HepG2 (cell line): ENCODE measurements around the gene GSTK1. TPM values are rescaled to one million over a fixed set of nuclear protein-coding genes. Genes with fewer than 3 reads are reported as not detected.

Source experiments
- ATAC-seq: fragments of 200-7000 bp; cut with Tn5 transposase; 3 replicates; pipeline ENCODE4 v1.9.1; 2020; ENCODE audit warnings: mild to moderate bottlenecking, moderate library complexity
- BruUV-seq: library from RNA; stranded (reverse); fragments of 400-500 nt; replicated peaks from 2 replicates; lab custom pipeline; 2021; lab: Mats Ljungman, UMichigan
- CTCF ChIA-PET: fragments of 300-600 bp; formaldehyde crosslinking; extraction: SDS; loops from one replicate; lab custom pipeline; 2021; ENCODE audit warnings: low total read pairs, inconsistent platforms, low intra/inter-chr PET ratio; lab: Yijun Ruan, JAX
- POLR2A ChIA-PET: fragments of 350-600 bp; sonication (Branson Sonifier 250); formaldehyde crosslinking; loops from one replicate; lab custom pipeline; 2020; ENCODE audit warnings: antibody characterized with exemption, inconsistent platforms; lab: Yijun Ruan, JAX
- DNase-seq: peaks from one replicate; pipeline ENCODE4 v3.0.0-alpha.2; 2015; ENCODE audit warnings: low spot score
- FAIRE-seq: peaks from 3 replicates; lab custom pipeline; 2011; peaks lifted over from hg19 to GRCh38; lab: Jason Lieb, UNC
- H2AFZ ChIP-seq: one replicate; pipeline ENCODE4 v1.6.1; 2011; ENCODE audit warnings: low read length, inconsistent platforms
- H3K27ac ChIP-seq: fragments of 300-600 bp; 3 replicates; pipeline ENCODE4 v1.8.0; 2011; ENCODE audit warnings: mixed run types, mild to moderate bottlenecking, mixed read lengths, low read length, inconsistent platforms; ENCODE audit not compliant: insufficient read depth; ENCODE audit errors: extremely low read length
- H3K27me3 ChIP-seq, 2 experiments: fragments of 200-600 bp in 1 of 2; 2 replicates in 1 of 2; 3 replicates in 1 of 2; pipeline versions ENCODE4 v1.6.0 to v1.8.0; 2011; ENCODE audit warnings: low read length in 2 of 2, mild to moderate bottlenecking in 2 of 2, moderate library complexity in 2 of 2, inconsistent platforms in 1 of 2; ENCODE audit not compliant: insufficient read depth in 2 of 2, control insufficient read depth in 1 of 2
- H3K36me3 ChIP-seq, 2 experiments: fragments of 200-600 bp in 1 of 2; replicated peaks in 1 of 2; 2 replicates in 1 of 2; 3 replicates in 1 of 2; pipeline versions ENCODE4 v1.5.1 to v1.8.0; 2011; ENCODE audit warnings: low read length in 2 of 2, inconsistent platforms in 1 of 2; ENCODE audit not compliant: insufficient read depth in 2 of 2, control insufficient read depth in 1 of 2
- H3K4me1 ChIP-seq: 2 replicates; pipeline ENCODE4 v1.5.1; 2012; ENCODE audit warnings: low read length, inconsistent platforms; ENCODE audit not compliant: insufficient read depth
- H3K4me2 ChIP-seq: 2 replicates; pipeline ENCODE4 v1.6.0; 2011; ENCODE audit warnings: low read depth, low read length, inconsistent platforms
- H3K4me3 ChIP-seq, 3 experiments: fragments of 200-600 bp in 1 of 3; sonication (generic), shearing (Covaris generic) in 1 of 3; replicated peaks in 1 of 3; 2 replicates each; pipeline ENCODE4 v1.5.1; 2011 to 2016; ENCODE audit warnings: low read length in 3 of 3, inconsistent platforms in 2 of 3, low read depth in 2 of 3, mild to moderate bottlenecking in 2 of 3, control low read depth in 1 of 3, mixed read lengths in 1 of 3; ENCODE audit not compliant: insufficient read depth in 1 of 3
- H3K79me2 ChIP-seq: one replicate; pipeline ENCODE4 v1.6.1; 2011; ENCODE audit warnings: low read length, inconsistent platforms; ENCODE audit not compliant: insufficient read depth
- H3K9ac ChIP-seq: 2 replicates; pipeline ENCODE4 v1.6.0; 2011; ENCODE audit warnings: mild to moderate bottlenecking, low read depth, low read length, inconsistent platforms; ENCODE audit not compliant: insufficient read depth
- H3K9me3 ChIP-seq: 2 replicates; pipeline ENCODE4 v1.5.1; 2012; ENCODE audit warnings: mild to moderate bottlenecking, low read length
- H4K20me1 ChIP-seq: 2 replicates; pipeline ENCODE4 v1.6.0; 2011; ENCODE audit warnings: inconsistent platforms, mild to moderate bottlenecking, low read length, moderate library complexity; ENCODE audit not compliant: insufficient read depth
- DNMT3B ChIP-seq: conservative IDR thresholded peaks from 2 replicates; pipeline ENCODE4 v1.6.1; 2016; ENCODE audit warnings: missing biosample characterization, control low read depth
- FOXC1 ChIP-seq: sonication (generic); formaldehyde crosslinking; IDR thresholded peaks from 2 replicates; pipeline ENCODE4 v1.8.0; 2022; ENCODE audit warnings: mild to moderate bottlenecking, missing genetic modification reagents, borderline replicate concordance
- GATAD2A ChIP-seq: IDR thresholded peaks from 2 replicates; pipeline ENCODE4 v1.6.1; 2016
- HOXA7 ChIP-seq: sonication (generic); formaldehyde crosslinking; IDR thresholded peaks from 2 replicates; pipeline ENCODE4 v1.8.1; 2022; ENCODE audit warnings: mild to moderate bottlenecking, missing genetic modification reagents, moderate library complexity
- NBN ChIP-seq: fragments of 450-650 bp; conservative IDR thresholded peaks from 2 replicates; pipeline ENCODE4 v1.6.1; 2017
- PPARG ChIP-seq: conservative IDR thresholded peaks from 2 replicates; pipeline ENCODE4 v1.6.1; 2016; ENCODE audit warnings: missing biosample characterization, missing genetic modification reagents
- RNF2 ChIP-seq: fragments of 450-650 bp; conservative IDR thresholded peaks from 2 replicates; pipeline ENCODE4 v1.6.1; 2016; ENCODE audit warnings: low read depth
- SIN3A ChIP-seq: IDR thresholded peaks from 2 replicates; pipeline ENCODE4 v1.6.1; 2011; ENCODE audit warnings: low read depth, mild to moderate bottlenecking, control low read depth, low read length, borderline replicate concordance
- SP140L ChIP-seq: sonication (generic); formaldehyde crosslinking; IDR thresholded peaks from 2 replicates; pipeline ENCODE4 v1.4.0; 2020; ENCODE audit warnings: missing genetic modification reagents, borderline replicate concordance
- TBX3 ChIP-seq: fragments of 450-650 bp; IDR thresholded peaks from 2 replicates; pipeline ENCODE4 v1.6.1; 2017; ENCODE audit warnings: antibody characterized with exemption, mild to moderate bottlenecking, inconsistent platforms, borderline replicate concordance
- ZFY ChIP-seq: sonication (generic); formaldehyde crosslinking; IDR thresholded peaks from 2 replicates; pipeline ENCODE4 v1.4.0; 2020; ENCODE audit warnings: missing genetic modification reagents
- ZNF17 ChIP-seq: sonication (generic); formaldehyde crosslinking; IDR thresholded peaks from 2 replicates; pipeline ENCODE4 v1.5.0; 2020; ENCODE audit warnings: mild to moderate bottlenecking, missing genetic modification reagents
- ZNF292 ChIP-seq: sonication (generic); formaldehyde crosslinking; IDR thresholded peaks from 2 replicates; pipeline ENCODE4 v1.8.1; 2022; ENCODE audit warnings: mild to moderate bottlenecking, low read depth, missing genetic modification reagents, borderline replicate concordance
- ZNF564 ChIP-seq: sonication (generic); formaldehyde crosslinking; IDR thresholded peaks from 2 replicates; pipeline ENCODE4 v1.8.1; 2023; ENCODE audit warnings: mild to moderate bottlenecking, missing genetic modification reagents
- ZNF678 ChIP-seq: sonication (generic); formaldehyde crosslinking; IDR thresholded peaks from 2 replicates; pipeline ENCODE4 v1.4.0; 2020; ENCODE audit warnings: mild to moderate bottlenecking, missing genetic modification reagents
- WGBS: methylation state at CpG from one replicate; pipeline ENCODE4 v1.1.6; 2017; ENCODE audit warnings: low lambda C conversion rate; 5-methylcytosine and 5-hydroxymethylcytosine counted together
- in situ Hi-C: cut with HindIII; loops from 2 replicates; pipeline ENCODE4 v1.10.0; 2017; ENCODE audit warnings: low pct_unique_long_range_greater_than_20kb; ENCODE audit not compliant: extremely low pct_ligation_motif_present
- intact Hi-C: fragments of 100-400 bp; cut with micrococcal nuclease; formaldehyde crosslinking; loops from one replicate; pipeline ENCODE4 v1.10.0; 2022; ENCODE audit not compliant: unreplicated experiment
- polyA plus RNA-seq, 8 experiments: library from polyadenylated mRNA; depleted of rRNA in 3 of 8; stranded (reverse) in 7 of 8; unstranded in 1 of 8; fragments of >200 nt; fragmentation: Illumina TruSeq in 4 of 8; extraction: Trizol in 4 of 8; gene quantifications; 2 replicates each; pipeline versions ENCODE4 v1.2.1 to v1.2.3, GENCODE V29; 2011 to 2016; ENCODE audit warnings: low read depth in 4 of 8, missing spikeins in 1 of 8, mixed read lengths in 1 of 8; ENCODE audit not compliant: insufficient read depth in 1 of 8
- total RNA-seq, 5 experiments: library from RNA; depleted of rRNA; stranded (reverse); fragments of >200 nt; fragmentation: Illumina TruSeq; extraction: Trizol; gene quantifications; 2 replicates each; pipeline ENCODE4 v1.2.3, GENCODE V29; 2016; ENCODE audit warnings: low read depth in 1 of 5
- TF ChIP-seq, protein P1 (sequence below): sonication (generic); formaldehyde crosslinking; IDR thresholded peaks from 2 replicates; pipeline ENCODE4 v1.4.0; 2020; ENCODE audit warnings: mild to moderate bottlenecking, missing genetic modification reagents
- TF ChIP-seq, protein P2 (sequence below): sonication (generic); formaldehyde crosslinking; IDR thresholded peaks from 2 replicates; pipeline ENCODE4 v1.5.0; 2020; ENCODE audit warnings: missing genetic modification reagents
- TF ChIP-seq, protein P3 (sequence below): sonication (generic); formaldehyde crosslinking; IDR thresholded peaks from 2 replicates; pipeline ENCODE4 v1.4.0; 2020; ENCODE audit warnings: mild to moderate bottlenecking, missing genetic modification reagents
- TF ChIP-seq, protein P4 (sequence below): sonication (generic); formaldehyde crosslinking; IDR thresholded peaks from 2 replicates; pipeline ENCODE4 v1.4.0; 2020; ENCODE audit warnings: low read depth, mild to moderate bottlenecking, missing genetic modification reagents

GSTK1 gene
- total and polyA plus RNA-seq, 2 of the 13 experiments (the other 11 are each of a cell fraction or from before 2014, with no cell fraction given) = 64.6 to 92.1 TPM

DNA sequence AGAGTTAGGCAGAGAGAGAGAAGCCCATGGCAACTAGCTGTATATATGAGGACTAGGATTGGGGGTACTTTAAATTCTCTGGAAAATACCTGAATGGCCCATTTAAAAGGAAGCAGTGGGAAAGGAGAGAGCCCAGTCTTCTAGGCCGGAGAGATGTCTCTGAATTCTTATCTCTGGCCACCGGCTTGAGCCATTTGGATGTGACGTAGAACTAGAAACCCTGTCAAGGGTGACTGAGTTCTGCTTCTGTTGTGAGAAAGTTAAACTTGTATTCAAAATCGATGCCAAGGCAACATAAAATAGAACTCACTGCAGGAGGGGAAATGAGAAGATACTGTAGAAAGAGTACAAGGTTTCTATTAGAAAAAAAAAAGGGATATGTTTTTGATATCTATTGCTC is 6.3 kb upstream of the GSTK1 start:
- no peak overlapping the region for H3K9ac ChIP-seq
- no peak overlapping the region for H3K27ac ChIP-seq
- no peak for TF ChIP-seq ZNF678
- no peak for TF ChIP-seq RNF2
- TF ChIP-seq FOXC1 (CRISPR knock-in tag) = no peak
- TF ChIP-seq SIN3A = no peak
- TF ChIP-seq ZNF564 (CRISPR knock-in tag) = no peak
- TF ChIP-seq, protein P1, sequence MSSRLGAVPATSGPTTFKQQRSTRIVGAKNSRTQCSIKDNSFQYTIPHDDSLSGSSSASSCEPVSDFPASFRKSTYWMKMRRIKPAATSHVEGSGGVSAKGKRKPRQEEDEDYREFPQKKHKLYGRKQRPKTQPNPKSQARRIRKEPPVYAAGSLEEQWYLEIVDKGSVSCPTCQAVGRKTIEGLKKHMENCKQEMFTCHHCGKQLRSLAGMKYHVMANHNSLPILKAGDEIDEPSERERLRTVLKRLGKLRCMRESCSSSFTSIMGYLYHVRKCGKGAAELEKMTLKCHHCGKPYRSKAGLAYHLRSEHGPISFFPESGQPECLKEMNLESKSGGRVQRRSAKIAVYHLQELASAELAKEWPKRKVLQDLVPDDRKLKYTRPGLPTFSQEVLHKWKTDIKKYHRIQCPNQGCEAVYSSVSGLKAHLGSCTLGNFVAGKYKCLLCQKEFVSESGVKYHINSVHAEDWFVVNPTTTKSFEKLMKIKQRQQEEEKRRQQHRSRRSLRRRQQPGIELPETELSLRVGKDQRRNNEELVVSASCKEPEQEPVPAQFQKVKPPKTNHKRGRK (CRISPR knock-in tag) = no peak
- no peak for TF ChIP-seq SP140L
- TF ChIP-seq ZFY (CRISPR knock-in tag) = no peak
- no peak for TF ChIP-seq ZNF292 (CRISPR knock-in tag)
- no peak for TF ChIP-seq HOXA7 (CRISPR knock-in tag)
- TF ChIP-seq, protein P2, sequence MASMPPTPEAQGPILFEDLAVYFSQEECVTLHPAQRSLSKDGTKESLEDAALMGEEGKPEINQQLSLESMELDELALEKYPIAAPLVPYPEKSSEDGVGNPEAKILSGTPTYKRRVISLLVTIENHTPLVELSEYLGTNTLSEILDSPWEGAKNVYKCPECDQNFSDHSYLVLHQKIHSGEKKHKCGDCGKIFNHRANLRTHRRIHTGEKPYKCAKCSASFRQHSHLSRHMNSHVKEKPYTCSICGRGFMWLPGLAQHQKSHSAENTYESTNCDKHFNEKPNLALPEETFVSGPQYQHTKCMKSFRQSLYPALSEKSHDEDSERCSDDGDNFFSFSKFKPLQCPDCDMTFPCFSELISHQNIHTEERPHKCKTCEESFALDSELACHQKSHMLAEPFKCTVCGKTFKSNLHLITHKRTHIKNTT (CRISPR knock-in tag) = no peak
- TF ChIP-seq ZNF17 = no peak
- TF ChIP-seq TBX3 = no peak
- TF ChIP-seq GATAD2A (CRISPR knock-in tag) = no peak
- no peak for TF ChIP-seq DNMT3B (CRISPR knock-in tag)
- no peak for TF ChIP-seq PPARG (CRISPR knock-in tag)
- TF ChIP-seq, protein P3, sequence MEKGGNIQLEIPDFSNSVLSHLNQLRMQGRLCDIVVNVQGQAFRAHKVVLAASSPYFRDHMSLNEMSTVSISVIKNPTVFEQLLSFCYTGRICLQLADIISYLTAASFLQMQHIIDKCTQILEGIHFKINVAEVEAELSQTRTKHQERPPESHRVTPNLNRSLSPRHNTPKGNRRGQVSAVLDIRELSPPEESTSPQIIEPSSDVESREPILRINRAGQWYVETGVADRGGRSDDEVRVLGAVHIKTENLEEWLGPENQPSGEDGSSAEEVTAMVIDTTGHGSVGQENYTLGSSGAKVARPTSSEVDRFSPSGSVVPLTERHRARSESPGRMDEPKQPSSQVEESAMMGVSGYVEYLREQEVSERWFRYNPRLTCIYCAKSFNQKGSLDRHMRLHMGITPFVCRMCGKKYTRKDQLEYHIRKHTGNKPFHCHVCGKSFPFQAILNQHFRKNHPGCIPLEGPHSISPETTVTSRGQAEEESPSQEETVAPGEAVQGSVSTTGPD (CRISPR knock-in tag) = no peak
- TF ChIP-seq, protein P4, sequence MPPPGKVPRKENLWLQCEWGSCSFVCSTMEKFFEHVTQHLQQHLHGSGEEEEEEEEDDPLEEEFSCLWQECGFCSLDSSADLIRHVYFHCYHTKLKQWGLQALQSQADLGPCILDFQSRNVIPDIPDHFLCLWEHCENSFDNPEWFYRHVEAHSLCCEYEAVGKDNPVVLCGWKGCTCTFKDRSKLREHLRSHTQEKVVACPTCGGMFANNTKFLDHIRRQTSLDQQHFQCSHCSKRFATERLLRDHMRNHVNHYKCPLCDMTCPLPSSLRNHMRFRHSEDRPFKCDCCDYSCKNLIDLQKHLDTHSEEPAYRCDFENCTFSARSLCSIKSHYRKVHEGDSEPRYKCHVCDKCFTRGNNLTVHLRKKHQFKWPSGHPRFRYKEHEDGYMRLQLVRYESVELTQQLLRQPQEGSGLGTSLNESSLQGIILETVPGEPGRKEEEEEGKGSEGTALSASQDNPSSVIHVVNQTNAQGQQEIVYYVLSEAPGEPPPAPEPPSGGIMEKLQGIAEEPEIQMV (CRISPR knock-in tag) = no peak
- no peak for TF ChIP-seq NBN
- H3K4me2 ChIP-seq = no peak overlapping the region
- no peaks in the 10 kb centered on the region for H3K27me3 ChIP-seq
- H4K20me1 ChIP-seq = no peaks in the 10 kb centered on the region
- CTCF ChIA-PET = no interaction called here
- peaks cover 17% of the 10 kb centered on the region for H3K4me1 ChIP-seq
- H3K36me3 ChIP-seq = no peaks in the 10 kb centered on the region
- no peak overlapping the region for H2AFZ ChIP-seq
- ATAC-seq (no peak), FAIRE-seq (no peak), DNase-seq (no peak)
- no peaks in the 10 kb centered on the region for H3K79me2 ChIP-seq
- no peaks in the 10 kb centered on the region for H3K9me3 ChIP-seq
- intact Hi-C loops (no loop called here), in situ Hi-C loops (no loop called here)
- 31% methylated on average over 4 of the region's 4 CpGs for WGBS
- BruUV-seq = no TSS peak
- POLR2A ChIA-PET = no interaction called here
- no peak overlapping the region for H3K4me3 ChIP-seq
